ENCODE measurements around the gene PTPRB.

Gene PTPRB

DNA sequence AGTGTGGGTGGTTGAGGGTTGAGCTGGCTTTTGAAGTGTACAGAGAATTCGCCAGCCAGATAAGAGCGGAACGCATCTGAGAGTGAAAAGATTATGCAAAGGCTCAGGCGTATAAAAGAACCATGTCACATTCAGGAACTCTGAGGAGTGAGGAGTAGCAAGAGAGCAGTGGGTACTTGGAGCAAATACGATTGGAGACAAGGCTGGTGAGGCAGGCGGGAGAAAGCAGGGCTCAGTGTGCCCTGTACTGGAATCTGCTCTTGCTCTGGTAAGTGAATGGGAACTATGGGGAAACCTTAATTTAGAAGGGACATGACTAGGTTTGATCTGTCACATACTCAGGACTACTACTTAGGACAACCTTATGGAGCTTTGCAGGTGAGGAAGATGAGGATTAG is 87.0 kb downstream of the PTPRB start:
- TF ChIP-seq GLIS2 (tag by site-specific recombination; IDR thresholded peaks at IDR 0.05) = no peak
- TF ChIP-seq, protein P1, sequence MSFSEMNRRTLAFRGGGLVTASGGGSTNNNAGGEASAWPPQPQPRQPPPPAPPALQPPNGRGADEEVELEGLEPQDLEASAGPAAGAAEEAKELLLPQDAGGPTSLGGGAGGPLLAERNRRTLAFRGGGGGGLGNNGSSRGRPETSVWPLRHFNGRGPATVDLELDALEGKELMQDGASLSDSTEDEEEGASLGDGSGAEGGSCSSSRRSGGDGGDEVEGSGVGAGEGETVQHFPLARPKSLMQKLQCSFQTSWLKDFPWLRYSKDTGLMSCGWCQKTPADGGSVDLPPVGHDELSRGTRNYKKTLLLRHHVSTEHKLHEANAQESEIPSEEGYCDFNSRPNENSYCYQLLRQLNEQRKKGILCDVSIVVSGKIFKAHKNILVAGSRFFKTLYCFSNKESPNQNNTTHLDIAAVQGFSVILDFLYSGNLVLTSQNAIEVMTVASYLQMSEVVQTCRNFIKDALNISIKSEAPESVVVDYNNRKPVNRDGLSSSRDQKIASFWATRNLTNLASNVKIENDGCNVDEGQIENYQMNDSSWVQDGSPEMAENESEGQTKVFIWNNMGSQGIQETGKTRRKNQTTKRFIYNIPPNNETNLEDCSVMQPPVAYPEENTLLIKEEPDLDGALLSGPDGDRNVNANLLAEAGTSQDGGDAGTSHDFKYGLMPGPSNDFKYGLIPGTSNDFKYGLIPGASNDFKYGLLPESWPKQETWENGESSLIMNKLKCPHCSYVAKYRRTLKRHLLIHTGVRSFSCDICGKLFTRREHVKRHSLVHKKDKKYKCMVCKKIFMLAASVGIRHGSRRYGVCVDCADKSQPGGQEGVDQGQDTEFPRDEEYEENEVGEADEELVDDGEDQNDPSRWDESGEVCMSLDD (tag by site-specific recombination; IDR thresholded peaks at IDR 0.05) = no peak
- TF ChIP-seq SCRT2 (tag by site-specific recombination; IDR thresholded peaks at IDR 0.05) = no peak
- no peak for TF ChIP-seq ZNF239 (tag by site-specific recombination; IDR thresholded peaks at IDR 0.05)
- TF ChIP-seq ZNF157 (tag by site-specific recombination; IDR thresholded peaks at IDR 0.05) = no peak
- no peak for TF ChIP-seq ZBTB7A (tag by site-specific recombination; IDR thresholded peaks at IDR 0.05; ENCODE audit: low read depth)
- no peak for TF ChIP-seq GLIS1 (tag by site-specific recombination; IDR thresholded peaks at IDR 0.05)
- no peak for TF ChIP-seq ZIC2 (tag by site-specific recombination; IDR thresholded peaks at IDR 0.05)
- no peak for TF ChIP-seq ZSCAN23 (tag by site-specific recombination; IDR thresholded peaks at IDR 0.05)
- TF ChIP-seq ZNF292 (tag by site-specific recombination; IDR thresholded peaks at IDR 0.05; ENCODE audit: borderline replicate concordance, low read depth) = no peak
- TF ChIP-seq ZNF768 (tag by site-specific recombination; IDR thresholded peaks at IDR 0.05) = no peak
- TF ChIP-seq, protein P2, sequence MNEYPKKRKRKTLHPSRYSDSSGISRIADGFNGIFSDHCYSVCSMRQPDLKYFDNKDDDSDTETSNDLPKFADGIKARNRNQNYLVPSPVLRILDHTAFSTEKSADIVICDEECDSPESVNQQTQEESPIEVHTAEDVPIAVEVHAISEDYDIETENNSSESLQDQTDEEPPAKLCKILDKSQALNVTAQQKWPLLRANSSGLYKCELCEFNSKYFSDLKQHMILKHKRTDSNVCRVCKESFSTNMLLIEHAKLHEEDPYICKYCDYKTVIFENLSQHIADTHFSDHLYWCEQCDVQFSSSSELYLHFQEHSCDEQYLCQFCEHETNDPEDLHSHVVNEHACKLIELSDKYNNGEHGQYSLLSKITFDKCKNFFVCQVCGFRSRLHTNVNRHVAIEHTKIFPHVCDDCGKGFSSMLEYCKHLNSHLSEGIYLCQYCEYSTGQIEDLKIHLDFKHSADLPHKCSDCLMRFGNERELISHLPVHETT (tag by site-specific recombination; IDR thresholded peaks at IDR 0.05) = no peak
- no peak overlapping the region for H3K27ac ChIP-seq (ENCODE audit: extremely low read depth, low read depth, low read length)
- no peaks in the 10 kb centered on the region for H3K36me3 ChIP-seq (ENCODE audit: control insufficient read depth in 2 of 2, insufficient read depth in 1 of 2, low read length in 2 of 2)
- H3K9me3 ChIP-seq (ENCODE audit: control insufficient read depth, insufficient read depth, low read depth, low read length) = no peaks in the 10 kb centered on the region
- CTCF ChIA-PET = interaction anchor here (0.6 to 1.1 kb wide), 5 partner anchors 18 to 179 kb away, joined by 3 to 4 read pairs (median 3); no protein-coding TSS in a partner anchor
- POLR2A ChIA-PET = no interaction called here
- H3K4me3 ChIP-seq (ENCODE audit: low read depth, low read length) = no peak overlapping the region
- H3K4me1 ChIP-seq (ENCODE audit: control insufficient read depth, insufficient read depth, low read length) = peaks cover 2% of the 10 kb centered on the region; the same call in 1 of the 2 replicates

DNA sequence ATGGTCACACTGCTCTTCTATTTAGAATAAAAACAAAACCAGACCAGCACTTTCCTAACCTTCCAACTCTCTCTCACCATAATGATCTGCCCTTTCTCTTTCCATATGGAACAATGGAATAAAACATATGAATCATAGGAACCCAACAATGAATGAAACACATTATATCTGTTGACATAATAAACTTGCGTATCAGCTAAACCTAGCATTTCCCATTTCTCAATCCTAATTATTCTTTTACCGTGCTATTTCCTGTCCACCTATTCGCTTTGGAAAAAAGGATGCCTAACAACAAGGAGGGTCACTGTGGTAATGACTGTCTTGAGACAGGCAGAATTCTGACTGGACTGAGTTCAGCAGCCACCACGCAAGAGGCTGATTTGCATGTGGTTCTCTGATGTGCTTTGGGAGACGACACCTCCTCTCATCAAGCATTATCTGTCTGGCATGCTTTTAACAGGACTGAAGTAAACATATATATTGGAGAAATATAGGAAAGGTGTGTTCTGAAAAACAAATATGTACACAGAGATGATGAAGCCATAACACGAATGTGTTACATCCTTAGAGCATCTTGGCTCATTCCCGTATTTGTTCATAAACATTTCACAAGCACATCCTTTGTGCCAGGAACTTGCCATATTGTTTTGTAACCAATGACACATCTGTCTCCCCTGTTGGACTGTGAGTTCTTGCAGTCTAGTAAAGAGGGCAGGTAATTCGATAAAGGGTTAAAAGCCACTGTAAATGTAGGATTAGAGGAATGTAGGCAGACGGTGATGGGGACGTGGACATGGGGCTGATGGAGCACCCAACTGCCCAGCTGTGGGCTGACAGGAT is 87.7 kb downstream of the PTPRB start:
- H3K36me3 ChIP-seq (ENCODE audit: control insufficient read depth in 2 of 2, insufficient read depth in 1 of 2, low read length in 2 of 2) = no peaks in the 10 kb centered on the region
- CTCF ChIA-PET = interaction anchor here (0.6 to 1.1 kb wide), 4 partner anchors 19 to 180 kb away, joined by 3 read pairs; no protein-coding TSS in a partner anchor
- TF ChIP-seq ZNF658 (tag by site-specific recombination; IDR thresholded peaks at IDR 0.05) = no peak
- TF ChIP-seq ZBTB7A (tag by site-specific recombination; IDR thresholded peaks at IDR 0.05; ENCODE audit: low read depth) = no peak
- 0 out of 2 replicates have a peak, but pooled peaks have one; percentile 39 for TF ChIP-seq EGR2 (tag by site-specific recombination; IDR thresholded peaks at IDR 0.05; ENCODE audit: low read depth)
- 0 out of 2 replicates have a peak, but pooled peaks have one; percentile 24 for TF ChIP-seq ZFHX2 (tag by site-specific recombination; conservative IDR thresholded peaks at IDR 0.05)
- H3K4me1 ChIP-seq (ENCODE audit: control insufficient read depth, insufficient read depth, low read length) = peaks cover 2% of the 10 kb centered on the region; the same call in 1 of the 2 replicates
- no peak overlapping the region for H3K4me3 ChIP-seq (ENCODE audit: low read depth, low read length)
- H3K27ac ChIP-seq (ENCODE audit: extremely low read depth, low read depth, low read length) = no peak overlapping the region
- POLR2A ChIA-PET = no interaction called here
- no peaks in the 10 kb centered on the region for H3K9me3 ChIP-seq (ENCODE audit: control insufficient read depth, insufficient read depth, low read depth, low read length)

DNA sequence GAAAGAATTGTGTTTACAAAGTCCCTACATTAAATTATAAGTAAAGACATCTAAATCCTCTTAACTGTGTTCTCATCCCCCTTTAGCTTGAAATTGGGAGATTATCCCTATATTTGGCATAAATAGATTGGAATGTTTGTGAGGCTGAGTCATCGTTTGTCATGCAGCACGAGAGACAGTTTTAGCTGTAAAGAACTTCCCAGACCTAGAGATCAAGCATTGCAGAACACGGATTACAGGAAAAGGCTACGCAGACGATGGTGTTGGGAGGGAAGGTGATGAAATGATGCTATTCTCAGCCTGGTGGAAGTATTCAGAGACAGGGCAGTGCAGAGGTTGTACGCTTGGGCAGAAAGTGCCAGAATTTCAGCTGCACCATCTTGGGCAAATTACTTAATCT is 93.8 kb downstream of the PTPRB start:
- Histone ChIP-seq H3K4me3 (ENCODE audit: low read depth, low read length) (no peak overlapping the region), H3K36me3 (ENCODE audit: control insufficient read depth in 2 of 2, insufficient read depth in 1 of 2, low read length in 2 of 2) (no peaks in the 10 kb centered on the region), H3K4me1 (ENCODE audit: control insufficient read depth, insufficient read depth, low read length) (no peaks in the 10 kb centered on the region; the same call in 1 of the 2 replicates), H3K9me3 (ENCODE audit: control insufficient read depth, insufficient read depth, low read depth, low read length) (no peaks in the 10 kb centered on the region), H3K27ac (ENCODE audit: extremely low read depth, low read depth, low read length) (no peak overlapping the region)
- TF ChIP-seq ZNF37A (tag by site-specific recombination; IDR thresholded peaks at IDR 0.05) = no peak
- no peak for TF ChIP-seq ZNF792 (tag by site-specific recombination; IDR thresholded peaks at IDR 0.05)
- 0 out of 2 replicates have a peak, but pooled peaks have one; percentile 5 for TF ChIP-seq PRDM1 (tag by site-specific recombination; IDR thresholded peaks at IDR 0.05)
- ChIA-PET CTCF (no interaction called here), POLR2A (no interaction called here)

All from HEK293 (cell line).